Calu3 (cell line): Measurements from ENCODE around the gene SHROOM3. TPM values are rescaled to one million over a fixed set of nuclear protein-coding genes. Genes with fewer than 3 reads are reported as not detected.
"Not testable (repeated sequence)": the region's sequence is repeated elsewhere in the genome, so short reads cannot be mapped to it uniquely, and the experiment has no call there.

ENCODE experiments used
- BruUV-seq: library from RNA; stranded (reverse); fragments of 400-500 nt; replicated peaks from 2 replicates; lab custom pipeline; 2021; lab: Mats Ljungman, UMichigan
- CTCF ChIA-PET: fragments of 300-600 bp; sonication (Branson Sonifier 250); formaldehyde crosslinking; loops from one replicate; lab custom pipeline; 2022; ENCODE audit warnings: antibody characterized with exemption; lab: Charles Lee
- DNase-seq: peaks from one replicate; pipeline ENCODE4 v3.0.0; 2022
- H3K27ac Mint-ChIP-seq: one replicate; pipeline ENCODE4 v1.8.0; 2022; ENCODE audit warnings: mixed read lengths; ENCODE audit not compliant: unreplicated experiment
- H3K27me3 Mint-ChIP-seq: one replicate; pipeline ENCODE4 v1.8.0; 2022; ENCODE audit warnings: mixed read lengths; ENCODE audit not compliant: unreplicated experiment
- H3K36me3 Mint-ChIP-seq: one replicate; pipeline ENCODE4 v1.8.0; 2022; ENCODE audit warnings: mild to moderate bottlenecking, moderate library complexity, mixed read lengths; ENCODE audit not compliant: insufficient read depth, unreplicated experiment
- H3K4me1 Mint-ChIP-seq: one replicate; pipeline ENCODE4 v1.8.0; 2022; ENCODE audit warnings: mild to moderate bottlenecking, low read depth, mixed read lengths; ENCODE audit not compliant: unreplicated experiment
- H3K4me3 Mint-ChIP-seq: one replicate; pipeline ENCODE4 v1.8.0; 2022; ENCODE audit warnings: mild to moderate bottlenecking, low read depth, moderate library complexity, mixed read lengths; ENCODE audit not compliant: unreplicated experiment
- H3K9me3 Mint-ChIP-seq: one replicate; pipeline ENCODE4 v1.8.0; 2022; ENCODE audit warnings: low read depth, mixed read lengths; ENCODE audit not compliant: unreplicated experiment
- CTCF ChIP-seq: fragments of 200-600 bp; IDR thresholded peaks from one replicate; pipeline ENCODE4 v1.8.0; 2022; ENCODE audit warnings: antibody characterized with exemption; ENCODE audit not compliant: unreplicated experiment
- intact Hi-C: fragments of 100-400 bp; cut with micrococcal nuclease; formaldehyde crosslinking; loops from one replicate; pipeline ENCODE4 v1.10.0; 2022; ENCODE audit not compliant: unreplicated experiment
- total RNA-seq: library from RNA; stranded (reverse); gene quantifications from 2 replicates; pipeline ENCODE4 v1.2.3, GENCODE V29; 2022

The SHROOM3 gene
- total RNA-seq, 1 experiment from 2014 or later = 114 TPM

DNA sequence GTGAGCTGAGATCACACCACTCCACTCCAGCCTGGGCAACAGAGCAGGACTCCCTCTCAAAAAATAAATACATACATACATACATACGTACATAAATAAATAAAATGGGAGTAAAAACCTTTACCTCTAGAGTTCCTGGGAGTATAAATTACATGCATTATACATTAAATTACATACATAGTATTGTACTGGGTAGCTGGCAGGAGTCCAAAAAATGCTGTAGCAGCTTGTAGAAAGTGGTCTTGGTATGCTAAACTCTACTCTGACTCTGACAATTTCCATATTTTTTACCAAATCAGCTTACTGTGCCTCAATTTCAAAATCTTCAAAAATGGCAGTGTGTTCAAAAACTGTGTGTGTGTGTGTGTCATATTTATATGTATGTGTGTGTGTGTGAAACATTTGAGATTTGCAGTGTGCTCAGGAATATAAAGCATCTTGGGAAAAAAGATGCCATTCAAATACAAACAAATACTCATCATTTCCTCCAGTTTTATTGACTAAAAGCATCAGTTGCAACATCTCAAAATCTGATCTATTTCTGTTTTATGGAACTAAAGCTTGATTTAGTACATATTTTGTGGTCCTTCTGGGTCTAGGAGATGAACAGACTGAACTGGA lies 171.7 kb downstream of the SHROOM3 start:
- CTCF ChIA-PET = no interaction called here
- Mint-ChIP-seq H3K36me3 (peaks cover 13% of the 10 kb centered on the region), H3K9me3 (no peaks in the 10 kb centered on the region), H3K4me3 (no peak overlapping the region), H3K4me1 (peaks cover 26% of the 10 kb centered on the region), H3K27me3 (no peaks in the 10 kb centered on the region), H3K27ac (no peak overlapping the region)
- no peak for TF ChIP-seq CTCF
- DNase-seq = no peak
- no TSS peak for BruUV-seq
- intact Hi-C loops = no loop called here

DNA sequence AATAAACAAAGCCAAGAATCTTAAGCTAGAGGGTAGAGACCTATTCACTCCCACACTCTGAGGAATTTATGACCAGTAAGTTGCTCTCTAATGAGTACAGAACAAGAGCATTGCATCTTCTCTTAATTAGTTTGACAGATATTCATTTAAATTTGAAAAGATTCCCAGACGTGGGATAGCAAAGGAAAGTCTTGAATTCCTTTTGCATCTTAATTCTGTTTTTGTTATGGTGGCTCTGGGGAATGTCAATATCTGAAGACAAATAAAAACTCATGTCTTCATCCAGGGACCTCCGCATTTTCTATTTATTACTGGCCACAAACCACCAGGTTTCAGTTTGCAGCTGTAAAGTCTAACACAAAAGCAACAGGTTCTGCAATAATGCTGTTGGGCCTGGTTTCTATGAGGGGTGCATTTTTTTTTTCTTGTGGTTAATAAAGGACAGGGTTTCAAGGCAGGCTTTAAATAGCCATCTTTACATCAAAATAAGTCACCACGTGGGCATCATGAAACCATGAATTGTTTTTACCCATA lies 172.3 kb downstream of the SHROOM3 start:
- CTCF ChIA-PET = no interaction called here
- Mint-ChIP-seq H3K27ac (no peak overlapping the region), H3K4me3 (no peak overlapping the region), H3K27me3 (no peaks in the 10 kb centered on the region), H3K4me1 (peaks cover 32% of the 10 kb centered on the region), H3K9me3 (no peaks in the 10 kb centered on the region), H3K36me3 (peaks cover 13% of the 10 kb centered on the region)
- no peak for DNase-seq
- BruUV-seq = no TSS peak
- TF ChIP-seq CTCF = no peak
- intact Hi-C loops = no loop called here

GRCh38 chr4:76607846-76608245 lies 172.8 kb downstream of the SHROOM3 start:
- Mint-ChIP-seq H3K27me3 (no peaks in the 10 kb centered on the region), H3K36me3 (peaks cover 13% of the 10 kb centered on the region), H3K9me3 (no peaks in the 10 kb centered on the region), H3K4me1 (peaks cover 32% of the 10 kb centered on the region), H3K27ac (no peak overlapping the region), H3K4me3 (no peak overlapping the region)
- CTCF ChIA-PET = no interaction called here
- no TSS peak for BruUV-seq
- intact Hi-C loops = no loop called here
- no peak for DNase-seq
- TF ChIP-seq CTCF = no peak

DNA sequence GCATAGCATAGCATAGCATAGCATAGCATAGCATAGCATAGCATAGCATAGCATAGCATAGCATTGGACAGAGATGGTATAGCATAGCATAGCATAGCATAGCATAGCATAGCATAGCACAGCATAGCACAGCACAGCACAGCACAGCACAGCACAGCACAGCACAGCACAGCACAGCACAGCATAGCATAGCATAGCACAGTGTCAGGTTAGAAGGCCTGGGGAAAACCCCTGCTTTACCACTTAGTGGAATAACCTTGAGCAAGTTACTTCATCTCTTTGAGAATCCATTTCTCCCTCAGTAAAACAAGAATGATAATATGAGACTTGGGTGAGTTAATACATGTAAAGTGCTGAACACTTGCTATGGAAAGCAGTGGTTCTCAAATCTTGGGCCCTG lies 173.5 kb downstream of the SHROOM3 start:
- H3K9me3 Mint-ChIP-seq, H3K4me3 Mint-ChIP-seq, DNase-seq, H3K27ac Mint-ChIP-seq, CTCF ChIA-PET, BruUV-seq, H3K27me3 Mint-ChIP-seq, intact Hi-C loops, H3K36me3 Mint-ChIP-seq: not testable (repeated sequence)
- H3K4me1 Mint-ChIP-seq = peaks cover 32% of the 10 kb centered on the region
